Measurements from ENCODE around the gene GRAMD1B. TPM values are rescaled to one million over a fixed set of nuclear protein-coding genes. Genes with fewer than 3 reads are reported as not detected.

The GRAMD1B gene
- polyA plus RNA-seq, 3 donors = 3.2 to 13.9 (median 3.3) TPM

GRCh38 chr11:123665306-123665705 lies 235.2 kb downstream of the GRAMD1B start:
- peaks cover 3 to 4% (median 4%) of the 10 kb centered on the region in 3 donors for H3K27me3 Mint-ChIP-seq (ENCODE audit: low read depth in 3 of 3)
- no peaks in the 10 kb centered on the region for H3K36me3 Mint-ChIP-seq
- TF ChIP-seq, protein P1, sequence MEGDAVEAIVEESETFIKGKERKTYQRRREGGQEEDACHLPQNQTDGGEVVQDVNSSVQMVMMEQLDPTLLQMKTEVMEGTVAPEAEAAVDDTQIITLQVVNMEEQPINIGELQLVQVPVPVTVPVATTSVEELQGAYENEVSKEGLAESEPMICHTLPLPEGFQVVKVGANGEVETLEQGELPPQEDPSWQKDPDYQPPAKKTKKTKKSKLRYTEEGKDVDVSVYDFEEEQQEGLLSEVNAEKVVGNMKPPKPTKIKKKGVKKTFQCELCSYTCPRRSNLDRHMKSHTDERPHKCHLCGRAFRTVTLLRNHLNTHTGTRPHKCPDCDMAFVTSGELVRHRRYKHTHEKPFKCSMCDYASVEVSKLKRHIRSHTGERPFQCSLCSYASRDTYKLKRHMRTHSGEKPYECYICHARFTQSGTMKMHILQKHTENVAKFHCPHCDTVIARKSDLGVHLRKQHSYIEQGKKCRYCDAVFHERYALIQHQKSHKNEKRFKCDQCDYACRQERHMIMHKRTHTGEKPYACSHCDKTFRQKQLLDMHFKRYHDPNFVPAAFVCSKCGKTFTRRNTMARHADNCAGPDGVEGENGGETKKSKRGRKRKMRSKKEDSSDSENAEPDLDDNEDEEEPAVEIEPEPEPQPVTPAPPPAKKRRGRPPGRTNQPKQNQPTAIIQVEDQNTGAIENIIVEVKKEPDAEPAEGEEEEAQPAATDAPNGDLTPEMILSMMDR (IDR thresholded peaks at IDR 0.05) = no peak
- H3K27ac ChIP-seq (ENCODE audit: low read depth in 1 of 2, low read length in 2 of 2) = no peak overlapping the region
- no peaks in the 10 kb centered on the region for H3K9me3 ChIP-seq (replicated peaks in 1 of 2; ENCODE audit: control insufficient read depth in 1 of 2, insufficient read depth in 1 of 2, low read length in 2 of 2)
- H3K27me3 ChIP-seq (ENCODE audit: control insufficient read depth in 2 of 2, insufficient read depth in 2 of 2, low read length in 2 of 2) = no peaks in the 10 kb centered on the region
- H2AFZ ChIP-seq (ENCODE audit: insufficient read depth, low read depth, low read length, poor library complexity, severe bottlenecking) = no peak overlapping the region
- no peaks in the 10 kb centered on the region for H4K20me1 ChIP-seq (ENCODE audit: insufficient read depth, low read length)
- no peak overlapping the region for H3K9ac ChIP-seq (ENCODE audit: insufficient read depth, low read length, poor library complexity, severe bottlenecking)
- H3K4me1 ChIP-seq (ENCODE audit: control insufficient read depth in 1 of 2, insufficient read depth in 2 of 2, low read length in 2 of 2) = no peaks in the 10 kb centered on the region
- no peak for DNase-seq
- H3K4me3 ChIP-seq (replicated peaks in 1 of 3; ENCODE audit: low read depth in 2 of 3, low read length in 3 of 3) = no peak overlapping the region
- no peaks in the 10 kb centered on the region for H3K36me3 ChIP-seq (replicated peaks in 1 of 2; ENCODE audit: control insufficient read depth in 1 of 2, insufficient read depth in 2 of 2, low read length in 2 of 2)
- no peak overlapping the region for H3K27ac Mint-ChIP-seq
- H3K79me2 ChIP-seq (ENCODE audit: insufficient read depth, low read length) = no peaks in the 10 kb centered on the region
- WGBS (ENCODE audit: insufficient coverage) = no CpG with 5 or more reads among the region's 1 CpG
- H3K9me3 Mint-ChIP-seq = peaks cover 0 to 13% (median 3%) of the 10 kb centered on the region in 7 donors
- H3K4me3 Mint-ChIP-seq = no peak overlapping the region
- no peak overlapping the region for H3K4me2 ChIP-seq (replicated peaks; ENCODE audit: extremely low read depth, low read length, poor library complexity, severe bottlenecking)
- intact Hi-C loops (cut with micrococcal nuclease) = no loop called here
- no peaks in the 10 kb centered on the region for H3K4me1 Mint-ChIP-seq

- no peaks in the 10 kb centered on the region for H3K36me3 Mint-ChIP-seq
- Histone ChIP-seq H3K4me2 (replicated peaks; ENCODE audit: extremely low read depth, low read length, poor library complexity, severe bottlenecking) (no peak overlapping the region), H3K36me3 (replicated peaks in 1 of 2; ENCODE audit: control insufficient read depth in 1 of 2, insufficient read depth in 2 of 2, low read length in 2 of 2) (no peaks in the 10 kb centered on the region), H2AFZ (ENCODE audit: insufficient read depth, low read depth, low read length, poor library complexity, severe bottlenecking) (no peak overlapping the region), H4K20me1 (ENCODE audit: insufficient read depth, low read length) (no peaks in the 10 kb centered on the region), H3K4me3 (replicated peaks in 1 of 3; ENCODE audit: low read depth in 2 of 3, low read length in 3 of 3) (no peak overlapping the region), H3K27ac (ENCODE audit: low read depth in 1 of 2, low read length in 2 of 2) (no peak overlapping the region), H3K9me3 (replicated peaks in 1 of 2; ENCODE audit: control insufficient read depth in 1 of 2, insufficient read depth in 1 of 2, low read length in 2 of 2) (no peaks in the 10 kb centered on the region), H3K27me3 (ENCODE audit: control insufficient read depth in 2 of 2, insufficient read depth in 2 of 2, low read length in 2 of 2) (no peaks in the 10 kb centered on the region), H3K79me2 (ENCODE audit: insufficient read depth, low read length) (no peaks in the 10 kb centered on the region), H3K9ac (ENCODE audit: insufficient read depth, low read length, poor library complexity, severe bottlenecking) (no peak overlapping the region), H3K4me1 (ENCODE audit: control insufficient read depth in 1 of 2, insufficient read depth in 2 of 2, low read length in 2 of 2) (no peaks in the 10 kb centered on the region)
- peaks cover 0 to 1% (median 0%) of the 10 kb centered on the region in 7 donors for H3K9me3 Mint-ChIP-seq
- TF ChIP-seq, protein P1 (IDR thresholded peaks at IDR 0.05) = no peak
- H3K4me1 Mint-ChIP-seq = no peaks in the 10 kb centered on the region
- WGBS (ENCODE audit: insufficient coverage) = 100% methylated on average over 1 of the region's 1 CpG
- H3K27me3 Mint-ChIP-seq (ENCODE audit: low read depth in 3 of 3) = peaks cover 2 to 4% (median 3%) of the 10 kb centered on the region in 3 donors
- no peak overlapping the region for H3K4me3 Mint-ChIP-seq
- intact Hi-C loops (cut with micrococcal nuclease) = no loop called here
- H3K27ac Mint-ChIP-seq = no peak overlapping the region
- no peak for DNase-seq
Observed at GRCh38 chr11:123670081-123670480, 240.0 kb downstream of the GRAMD1B start.

All from CD14-positive monocyte (primary cell).